ENCODE measurements around the gene IRF9.

The IRF9 gene

DNA sequence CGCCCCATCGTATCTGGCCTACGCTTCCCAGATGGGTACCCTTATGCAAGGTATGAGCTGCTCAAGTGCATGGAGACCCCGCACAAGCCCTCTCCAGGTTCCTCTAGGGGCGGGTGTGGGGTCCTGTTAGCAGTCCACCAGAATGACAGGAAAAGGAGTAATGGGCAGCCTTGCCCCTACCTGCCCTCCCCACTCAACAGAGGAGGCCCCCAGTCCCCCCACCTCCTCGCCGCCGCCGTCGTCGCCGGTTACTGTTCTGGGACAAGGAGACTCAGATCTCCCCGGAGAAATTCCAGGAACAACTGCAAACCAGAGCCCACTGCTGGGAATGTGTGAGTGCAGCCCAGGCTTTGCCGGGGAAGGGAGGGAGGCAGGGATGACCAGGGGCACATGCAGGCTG is 16.8 kb downstream of the IRF9 start:
- Histone ChIP-seq H3K9ac (ENCODE audit: low read length) (no peak overlapping the region), H3K4ac (ENCODE audit: low read depth, low read length) (no peak overlapping the region), H3K23ac (ENCODE audit: low read length) (no peak overlapping the region), H3K4me1 (ENCODE audit: control insufficient read depth, low read depth, low read length) (no peaks in the 10 kb centered on the region), H3K27ac (ENCODE audit: low read depth, low read length) (no peak overlapping the region), H2BK15ac (replicated peaks; ENCODE audit: low read depth) (no peak overlapping the region), H3K4me3 (ENCODE audit: low read length) (no peak overlapping the region), H3K27me3 (ENCODE audit: insufficient read depth, low read length, poor library complexity) (no peaks in the 10 kb centered on the region), H3K56ac (ENCODE audit: low read length) (no peak overlapping the region), H4K8ac (ENCODE audit: low read depth, low read length) (no peak overlapping the region), H2BK120ac (ENCODE audit: low read depth, low read length) (no peak overlapping the region), H3K4me2 (ENCODE audit: low read length) (no peak overlapping the region), H3K79me2 (ENCODE audit: control insufficient read depth, insufficient read depth, low read length) (no peaks in the 10 kb centered on the region), H3K79me1 (ENCODE audit: low read length) (no peaks in the 10 kb centered on the region), H3K36me3 (ENCODE audit: control insufficient read depth, insufficient read depth, low read length) (peaks cover 11% of the 10 kb centered on the region), H2BK5ac (ENCODE audit: low read length) (no peak overlapping the region), H3K18ac (ENCODE audit: low read length) (no peak overlapping the region), H2AK5ac (ENCODE audit: low read length) (no peak overlapping the region), H4K5ac (ENCODE audit: low read length) (no peak overlapping the region)
- WGBS (ENCODE audit: extremely low coverage, insufficient coverage, low lambda C conversion rate), result no CpG with 5 or more reads among the region's 14 CpGs
- no peak for DNase-seq

DNA sequence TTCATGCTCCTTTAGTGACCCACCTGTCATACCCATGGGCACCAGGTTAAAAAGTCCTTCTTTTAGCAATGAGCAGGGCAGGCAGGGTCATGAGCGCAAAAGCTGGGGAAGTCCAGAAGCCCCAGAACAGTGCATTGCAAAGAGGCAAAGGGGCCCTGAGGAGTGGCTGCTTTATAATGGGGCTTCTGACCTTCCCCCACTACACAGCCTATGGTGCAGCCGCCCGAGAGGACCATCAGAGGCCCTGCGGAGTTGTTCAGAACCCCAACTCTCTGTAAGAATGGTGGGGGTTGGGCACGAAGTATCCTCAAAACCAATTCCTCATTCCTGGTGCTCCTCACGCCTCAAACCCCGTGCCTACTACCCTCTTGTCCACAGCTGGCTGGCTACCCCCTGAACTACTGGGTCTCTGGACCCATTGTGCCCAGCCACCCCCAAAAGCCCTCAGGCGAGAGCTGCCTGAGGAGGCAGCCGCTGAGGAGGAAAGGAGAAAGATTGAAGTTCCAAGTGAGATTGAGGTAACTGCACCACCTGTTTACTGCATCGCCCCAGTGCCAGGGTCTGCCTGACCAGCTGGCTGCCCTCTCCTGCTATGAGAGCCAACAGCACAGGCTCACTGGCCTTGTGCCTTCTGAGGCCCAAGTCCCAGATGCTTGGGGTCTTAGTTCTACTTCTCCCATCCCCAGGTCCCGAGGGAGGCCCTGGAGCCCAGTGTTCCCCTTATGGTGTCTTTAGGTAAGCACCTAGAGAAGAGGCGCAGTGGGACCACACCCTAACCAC is 17.5 kb downstream of the IRF9 start:
- H3K4me1 ChIP-seq (ENCODE audit: control insufficient read depth, low read depth, low read length), result no peaks in the 10 kb centered on the region
- H3K27me3 ChIP-seq (ENCODE audit: insufficient read depth, low read length, poor library complexity), result no peaks in the 10 kb centered on the region
- H3K18ac ChIP-seq (ENCODE audit: low read length), result no peak overlapping the region
- H3K4ac ChIP-seq (ENCODE audit: low read depth, low read length), result no peak overlapping the region
- no peak overlapping the region for H4K8ac ChIP-seq (ENCODE audit: low read depth, low read length)
- no peak overlapping the region for H3K4me3 ChIP-seq (ENCODE audit: low read length)
- no peak overlapping the region for H3K9ac ChIP-seq (ENCODE audit: low read length)
- no peak for DNase-seq
- no peak overlapping the region for H3K56ac ChIP-seq (ENCODE audit: low read length)
- no peak overlapping the region for H4K5ac ChIP-seq (ENCODE audit: low read length)
- no CpG with 5 or more reads among the region's 12 CpGs for WGBS (ENCODE audit: extremely low coverage, insufficient coverage, low lambda C conversion rate)
- no peak overlapping the region for H2AK5ac ChIP-seq (ENCODE audit: low read length)
- no peaks in the 10 kb centered on the region for H3K79me1 ChIP-seq (ENCODE audit: low read length)
- H3K4me2 ChIP-seq (ENCODE audit: low read length), result no peak overlapping the region
- H2BK120ac ChIP-seq (ENCODE audit: low read depth, low read length), result no peak overlapping the region
- H3K23ac ChIP-seq (ENCODE audit: low read length), result no peak overlapping the region
- H3K79me2 ChIP-seq (ENCODE audit: control insufficient read depth, insufficient read depth, low read length), result no peaks in the 10 kb centered on the region
- H2BK15ac ChIP-seq (replicated peaks; ENCODE audit: low read depth), result no peak overlapping the region
- H2BK5ac ChIP-seq (ENCODE audit: low read length), result no peak overlapping the region
- H3K27ac ChIP-seq (ENCODE audit: low read depth, low read length), result no peak overlapping the region
- peaks cover 12% of the 10 kb centered on the region for H3K36me3 ChIP-seq (ENCODE audit: control insufficient read depth, insufficient read depth, low read length)

DNA sequence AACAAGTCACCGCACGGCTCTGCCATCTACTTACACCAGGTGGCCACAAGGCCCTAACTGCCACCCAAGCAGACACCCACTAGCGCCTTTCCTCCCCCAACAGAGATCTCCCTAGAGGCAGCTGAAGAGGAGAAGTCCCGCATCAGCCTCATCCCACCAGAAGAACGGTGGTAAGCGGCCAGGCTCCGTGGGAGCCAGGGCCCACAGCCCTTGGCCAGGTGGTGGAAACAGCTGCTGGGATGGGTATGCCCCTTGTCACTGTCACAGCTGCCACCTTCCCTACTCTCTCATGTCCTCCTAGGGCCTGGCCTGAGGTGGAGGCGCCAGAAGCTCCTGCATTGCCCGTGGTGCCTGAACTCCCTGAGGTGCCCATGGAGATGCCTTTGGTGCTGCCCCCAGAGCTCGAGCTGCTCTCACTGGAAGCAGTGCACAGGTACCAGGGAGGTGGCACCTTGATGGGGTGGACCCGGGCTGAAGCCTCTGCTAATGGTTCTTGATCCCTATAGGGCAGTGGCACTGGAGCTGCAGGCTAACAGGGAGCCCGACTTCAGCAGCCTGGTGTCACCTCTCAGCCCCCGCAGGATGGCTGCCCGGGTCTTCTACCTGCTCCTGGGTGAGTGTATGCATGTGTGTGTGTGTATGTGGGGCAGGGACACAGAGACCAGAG is 18.4 kb downstream of the IRF9 start:
- no peak overlapping the region for H3K56ac ChIP-seq (ENCODE audit: low read length)
- H3K9ac ChIP-seq (ENCODE audit: low read length), result no peak overlapping the region
- no peaks in the 10 kb centered on the region for H3K79me2 ChIP-seq (ENCODE audit: control insufficient read depth, insufficient read depth, low read length)
- H2AK5ac ChIP-seq (ENCODE audit: low read length), result no peak overlapping the region
- H2BK5ac ChIP-seq (ENCODE audit: low read length), result no peak overlapping the region
- no peaks in the 10 kb centered on the region for H3K27me3 ChIP-seq (ENCODE audit: insufficient read depth, low read length, poor library complexity)
- H2BK15ac ChIP-seq (replicated peaks; ENCODE audit: low read depth), result no peak overlapping the region
- H3K27ac ChIP-seq (ENCODE audit: low read depth, low read length), result no peak overlapping the region
- peaks cover 12% of the 10 kb centered on the region for H3K36me3 ChIP-seq (ENCODE audit: control insufficient read depth, insufficient read depth, low read length)
- no peaks in the 10 kb centered on the region for H3K79me1 ChIP-seq (ENCODE audit: low read length)
- DNase-seq, result no peak
- H4K8ac ChIP-seq (ENCODE audit: low read depth, low read length), result no peak overlapping the region
- no peak overlapping the region for H3K18ac ChIP-seq (ENCODE audit: low read length)
- H2BK120ac ChIP-seq (ENCODE audit: low read depth, low read length), result no peak overlapping the region
- H3K23ac ChIP-seq (ENCODE audit: low read length), result no peak overlapping the region
- no CpG with 5 or more reads among the region's 14 CpGs for WGBS (ENCODE audit: extremely low coverage, insufficient coverage, low lambda C conversion rate)
- no peak overlapping the region for H3K4me2 ChIP-seq (ENCODE audit: low read length)
- no peak overlapping the region for H3K4ac ChIP-seq (ENCODE audit: low read depth, low read length)
- H3K4me1 ChIP-seq (ENCODE audit: control insufficient read depth, low read depth, low read length), result no peaks in the 10 kb centered on the region
- H3K4me3 ChIP-seq (ENCODE audit: low read length), result no peak overlapping the region
- no peak overlapping the region for H4K5ac ChIP-seq (ENCODE audit: low read length)

DNA sequence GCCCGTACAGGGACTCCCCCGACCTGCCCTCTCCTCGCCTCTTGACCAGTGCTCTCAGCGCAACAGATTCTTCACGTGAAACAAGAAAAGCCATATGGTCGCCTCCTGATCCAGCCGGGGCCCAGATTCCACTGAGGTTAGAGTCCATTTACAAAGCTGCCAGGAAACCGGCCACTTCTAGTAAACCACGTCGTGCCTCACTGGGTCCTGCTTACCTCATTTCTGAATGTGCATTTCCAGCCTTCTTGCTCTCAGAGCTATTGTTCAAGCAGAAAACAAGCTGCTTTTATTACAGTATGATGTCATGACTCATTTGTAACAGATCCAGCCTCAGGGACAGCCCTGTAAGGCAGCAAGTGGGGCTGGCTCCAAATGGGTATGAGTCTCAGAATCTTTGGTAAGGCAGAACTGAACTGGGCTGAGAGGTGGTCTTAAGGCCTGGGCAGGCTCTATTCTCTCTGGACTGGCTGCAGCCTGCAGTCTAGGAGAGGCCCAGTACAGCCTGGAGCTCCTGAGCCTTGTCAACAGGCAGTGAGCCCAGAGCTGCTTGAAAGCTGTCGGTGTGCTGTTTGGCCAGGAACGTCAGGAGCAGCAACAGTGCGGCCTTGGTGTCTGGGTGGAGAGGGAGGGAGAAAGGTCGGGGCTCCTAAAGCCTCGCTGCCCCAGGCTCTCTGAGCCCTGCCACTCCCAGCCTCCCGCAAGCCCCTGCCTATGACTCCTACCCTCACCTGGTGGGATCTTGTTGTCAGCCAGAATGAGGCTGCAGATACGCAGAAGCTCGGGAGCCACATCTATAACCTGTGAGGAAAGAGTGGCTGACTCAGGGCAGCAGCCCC is 19.1 kb downstream of the IRF9 start:
- H3K4me2 ChIP-seq (ENCODE audit: low read length), result no peak overlapping the region
- H3K79me2 ChIP-seq (ENCODE audit: control insufficient read depth, insufficient read depth, low read length), result no peaks in the 10 kb centered on the region
- no peak overlapping the region for H2BK120ac ChIP-seq (ENCODE audit: low read depth, low read length)
- no peak overlapping the region for H2BK5ac ChIP-seq (ENCODE audit: low read length)
- H3K79me1 ChIP-seq (ENCODE audit: low read length), result no peaks in the 10 kb centered on the region
- no peak overlapping the region for H3K18ac ChIP-seq (ENCODE audit: low read length)
- H3K27ac ChIP-seq (ENCODE audit: low read depth, low read length), result no peak overlapping the region
- DNase-seq, result no peak
- H3K9ac ChIP-seq (ENCODE audit: low read length), result no peak overlapping the region
- no peaks in the 10 kb centered on the region for H3K4me1 ChIP-seq (ENCODE audit: control insufficient read depth, low read depth, low read length)
- H3K23ac ChIP-seq (ENCODE audit: low read length), result no peak overlapping the region
- no peak overlapping the region for H4K5ac ChIP-seq (ENCODE audit: low read length)
- no peak overlapping the region for H4K8ac ChIP-seq (ENCODE audit: low read depth, low read length)
- H3K27me3 ChIP-seq (ENCODE audit: insufficient read depth, low read length, poor library complexity), result no peaks in the 10 kb centered on the region
- no CpG with 5 or more reads among the region's 18 CpGs for WGBS (ENCODE audit: extremely low coverage, insufficient coverage, low lambda C conversion rate)
- H2AK5ac ChIP-seq (ENCODE audit: low read length), result no peak overlapping the region
- H3K36me3 ChIP-seq (ENCODE audit: control insufficient read depth, insufficient read depth, low read length), result peaks cover 15% of the 10 kb centered on the region
- no peak overlapping the region for H2BK15ac ChIP-seq (replicated peaks; ENCODE audit: low read depth)
- H3K56ac ChIP-seq (ENCODE audit: low read length), result no peak overlapping the region
- H3K4me3 ChIP-seq (ENCODE audit: low read length), result no peak overlapping the region
- H3K4ac ChIP-seq (ENCODE audit: low read depth, low read length), result no peak overlapping the region

DNA sequence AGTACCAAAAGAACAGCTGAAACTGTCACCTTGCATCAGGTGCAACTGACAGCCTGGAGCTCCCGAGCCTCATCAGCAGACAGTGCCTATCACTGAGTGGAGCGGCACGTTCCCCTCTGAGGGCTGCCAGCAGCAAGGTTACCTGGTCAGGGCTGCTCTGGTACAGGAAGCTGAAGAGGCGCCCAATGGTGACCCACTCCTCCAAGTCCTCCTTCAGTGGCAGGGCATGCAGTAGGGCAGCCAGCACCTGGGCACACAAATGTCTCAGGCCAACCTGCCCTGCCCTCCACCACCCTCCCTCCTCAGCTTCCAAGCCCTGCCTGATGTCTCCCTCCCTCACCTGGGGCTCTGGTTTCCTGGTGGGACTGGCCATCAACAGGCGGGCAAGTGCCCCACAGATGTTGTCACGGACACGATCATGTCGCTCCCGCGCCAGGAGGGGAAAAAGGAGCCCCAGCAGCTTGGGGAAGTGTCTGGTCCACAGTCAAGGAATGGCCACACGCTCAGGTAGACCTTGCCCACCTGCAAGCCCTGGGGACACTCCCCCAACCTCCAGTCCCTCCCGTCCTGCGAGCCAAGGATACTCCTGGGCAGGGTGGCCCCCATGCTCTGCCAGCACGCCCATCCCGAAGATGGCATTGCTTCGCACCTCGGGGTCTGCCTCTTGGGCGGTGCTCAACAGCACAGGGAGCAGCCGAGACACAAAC is 20.5 kb downstream of the IRF9 start:
- Histone ChIP-seq H3K9ac (ENCODE audit: low read length) (no peak overlapping the region), H3K23ac (ENCODE audit: low read length) (no peak overlapping the region), H3K79me2 (ENCODE audit: control insufficient read depth, insufficient read depth, low read length) (no peaks in the 10 kb centered on the region), H3K79me1 (ENCODE audit: low read length) (peaks cover 1% of the 10 kb centered on the region), H2AK5ac (ENCODE audit: low read length) (no peak overlapping the region), H2BK5ac (ENCODE audit: low read length) (no peak overlapping the region), H3K18ac (ENCODE audit: low read length) (no peak overlapping the region), H4K5ac (ENCODE audit: low read length) (no peak overlapping the region), H2BK120ac (ENCODE audit: low read depth, low read length) (no peak overlapping the region), H3K4me1 (ENCODE audit: control insufficient read depth, low read depth, low read length) (no peaks in the 10 kb centered on the region), H3K4ac (ENCODE audit: low read depth, low read length) (no peak overlapping the region), H4K8ac (ENCODE audit: low read depth, low read length) (no peak overlapping the region), H3K27ac (ENCODE audit: low read depth, low read length) (no peak overlapping the region), H3K4me3 (ENCODE audit: low read length) (no peak overlapping the region), H3K27me3 (ENCODE audit: insufficient read depth, low read length, poor library complexity) (no peaks in the 10 kb centered on the region), H3K4me2 (ENCODE audit: low read length) (no peak overlapping the region), H2BK15ac (replicated peaks; ENCODE audit: low read depth) (no peak overlapping the region), H3K36me3 (ENCODE audit: control insufficient read depth, insufficient read depth, low read length) (peaks cover 21% of the 10 kb centered on the region), H3K56ac (ENCODE audit: low read length) (no peak overlapping the region)
- no peak for DNase-seq
- no CpG with 5 or more reads among the region's 19 CpGs for WGBS (ENCODE audit: extremely low coverage, insufficient coverage, low lambda C conversion rate)
